Measurements from ENCODE around the gene RALGPS1.

The RALGPS1 gene

GRCh38 chr9:126877418-126877817, 37.2 kb upstream of the RALGPS1 start:
- no peak overlapping the region for H3K27ac ChIP-seq (ENCODE audit: insufficient read depth in 1 of 2, low read depth in 1 of 2, low read length in 2 of 2, poor library complexity in 1 of 2, severe bottlenecking in 2 of 2)
- DNase-seq = no peak
- POLR2A ChIA-PET = no interaction called here
- H3K9me3 ChIP-seq (ENCODE audit: control extremely low read depth in 1 of 5, control insufficient read depth in 4 of 5, insufficient read depth in 2 of 5, low read depth in 1 of 5, low read length in 4 of 5) = no peaks in the 10 kb centered on the region
- H3K36me3 ChIP-seq (ENCODE audit: control insufficient read depth in 4 of 4, insufficient read depth in 4 of 4, low read length in 3 of 4) = peaks cover 19 to 36% (median 27%) of the 10 kb centered on the region in 4 experiments
- peaks cover 0 to 8% (median 1%) of the 10 kb centered on the region in 4 experiments for H3K4me1 ChIP-seq (ENCODE audit: control extremely low read depth in 1 of 4, control insufficient read depth in 4 of 4, insufficient read depth in 4 of 4, low read length in 3 of 4)
- no peaks in the 10 kb centered on the region for H3K27me3 ChIP-seq (replicated peaks in 2 of 5; ENCODE audit: control insufficient read depth in 4 of 5, insufficient read depth in 5 of 5, low read length in 4 of 5)
- WGBS (ENCODE audit: insufficient coverage) = 60% methylated on average over 4 of the region's 9 CpGs
- CTCF ChIA-PET = no interaction called here
- no peak overlapping the region for H3K4me3 ChIP-seq (ENCODE audit: control insufficient read depth in 1 of 7, extremely low read depth in 1 of 7, insufficient read depth in 4 of 7, low read depth in 2 of 7, low read length in 6 of 7)

- Histone ChIP-seq H3K27me3 (replicated peaks in 2 of 5; ENCODE audit: control insufficient read depth in 4 of 5, insufficient read depth in 5 of 5, low read length in 4 of 5) (no peaks in the 10 kb centered on the region), H3K4me1 (ENCODE audit: control extremely low read depth in 1 of 4, control insufficient read depth in 4 of 4, insufficient read depth in 4 of 4, low read length in 3 of 4) (peaks cover 0 to 7% (median 1%) of the 10 kb centered on the region in 4 experiments), H3K9me3 (ENCODE audit: control extremely low read depth in 1 of 5, control insufficient read depth in 4 of 5, insufficient read depth in 2 of 5, low read depth in 1 of 5, low read length in 4 of 5) (no peaks in the 10 kb centered on the region), H3K4me3 (ENCODE audit: control insufficient read depth in 1 of 7, extremely low read depth in 1 of 7, insufficient read depth in 4 of 7, low read depth in 2 of 7, low read length in 6 of 7) (no peak overlapping the region), H3K36me3 (ENCODE audit: control insufficient read depth in 4 of 4, insufficient read depth in 4 of 4, low read length in 3 of 4) (peaks cover 20 to 49% (median 34%) of the 10 kb centered on the region in 4 experiments), H3K27ac (ENCODE audit: insufficient read depth in 1 of 2, low read depth in 1 of 2, low read length in 2 of 2, poor library complexity in 1 of 2, severe bottlenecking in 2 of 2) (no peak overlapping the region)
- 100% methylated on average over 8 of the region's 9 CpGs for WGBS (ENCODE audit: insufficient coverage)
- DNase-seq = no peak
- ChIA-PET POLR2A (no interaction called here), CTCF (interaction anchor here (0.9 to 1.2 kb wide), 3 partner anchors 9 to 20 kb away, joined by 3 to 4 read pairs (median 3); no protein-coding TSS in a partner anchor)
These were observed 35.3 kb upstream of the RALGPS1 start for GRCh38 chr9:126879288-126879687.

GRCh38 chr9:126880226-126880946, 34.2 kb upstream of the RALGPS1 start:
- Histone ChIP-seq H3K4me3 (ENCODE audit: control insufficient read depth in 1 of 7, extremely low read depth in 1 of 7, insufficient read depth in 4 of 7, low read depth in 2 of 7, low read length in 6 of 7) (no peak overlapping the region), H3K27ac (ENCODE audit: insufficient read depth in 1 of 2, low read depth in 1 of 2, low read length in 2 of 2, poor library complexity in 1 of 2, severe bottlenecking in 2 of 2) (no peak overlapping the region), H3K4me1 (ENCODE audit: control extremely low read depth in 1 of 4, control insufficient read depth in 4 of 4, insufficient read depth in 4 of 4, low read length in 3 of 4) (peaks cover 0 to 7% (median 6%) of the 10 kb centered on the region in 4 experiments), H3K9me3 (ENCODE audit: control extremely low read depth in 1 of 5, control insufficient read depth in 4 of 5, insufficient read depth in 2 of 5, low read depth in 1 of 5, low read length in 4 of 5) (no peaks in the 10 kb centered on the region), H3K36me3 (ENCODE audit: control insufficient read depth in 4 of 4, insufficient read depth in 4 of 4, low read length in 3 of 4) (peaks cover 20 to 49% (median 34%) of the 10 kb centered on the region in 4 experiments), H3K27me3 (replicated peaks in 2 of 5; ENCODE audit: control insufficient read depth in 4 of 5, insufficient read depth in 5 of 5, low read length in 4 of 5) (no peaks in the 10 kb centered on the region)
- WGBS (ENCODE audit: insufficient coverage) = 99% methylated on average over 17 of the region's 23 CpGs
- ChIA-PET POLR2A (no interaction called here), CTCF (interaction anchor here (0.9 kb wide), 1 partner anchor 11 kb away, joined by 3 read pairs; no protein-coding TSS in a partner anchor)
- no peak for DNase-seq

GRCh38 chr9:126880947-126881332, 33.6 kb upstream of the RALGPS1 start:
- CTCF ChIA-PET = interaction anchor here (1.5 kb wide), 1 partner anchor 13 kb away, joined by 3 read pairs; no protein-coding TSS in a partner anchor
- WGBS (ENCODE audit: insufficient coverage) = 100% methylated on average over 2 of the region's 6 CpGs
- POLR2A ChIA-PET = no interaction called here
- DNase-seq = no peak
- no peaks in the 10 kb centered on the region for H3K9me3 ChIP-seq (ENCODE audit: control extremely low read depth in 1 of 5, control insufficient read depth in 4 of 5, insufficient read depth in 2 of 5, low read depth in 1 of 5, low read length in 4 of 5)
- no peaks in the 10 kb centered on the region for H3K27me3 ChIP-seq (replicated peaks in 2 of 5; ENCODE audit: control insufficient read depth in 4 of 5, insufficient read depth in 5 of 5, low read length in 4 of 5)
- no peak overlapping the region for H3K27ac ChIP-seq (ENCODE audit: insufficient read depth in 1 of 2, low read depth in 1 of 2, low read length in 2 of 2, poor library complexity in 1 of 2, severe bottlenecking in 2 of 2)
- H3K4me1 ChIP-seq (ENCODE audit: control extremely low read depth in 1 of 4, control insufficient read depth in 4 of 4, insufficient read depth in 4 of 4, low read length in 3 of 4) = peaks cover 0 to 7% (median 5%) of the 10 kb centered on the region in 4 experiments
- H3K36me3 ChIP-seq (ENCODE audit: control insufficient read depth in 4 of 4, insufficient read depth in 4 of 4, low read length in 3 of 4) = peaks cover 20 to 49% (median 34%) of the 10 kb centered on the region in 4 experiments
- no peak overlapping the region for H3K4me3 ChIP-seq (ENCODE audit: control insufficient read depth in 1 of 7, extremely low read depth in 1 of 7, insufficient read depth in 4 of 7, low read depth in 2 of 7, low read length in 6 of 7)

GRCh38 chr9:126882746-126883145, 31.8 kb upstream of the RALGPS1 start:
- Histone ChIP-seq H3K27me3 (replicated peaks in 2 of 5; ENCODE audit: control insufficient read depth in 4 of 5, insufficient read depth in 5 of 5, low read length in 4 of 5) (no peaks in the 10 kb centered on the region), H3K4me3 (ENCODE audit: control insufficient read depth in 1 of 7, extremely low read depth in 1 of 7, insufficient read depth in 4 of 7, low read depth in 2 of 7, low read length in 6 of 7) (no peak overlapping the region), H3K4me1 (ENCODE audit: control extremely low read depth in 1 of 4, control insufficient read depth in 4 of 4, insufficient read depth in 4 of 4, low read length in 3 of 4) (peaks cover 0 to 6% (median 4%) of the 10 kb centered on the region in 4 experiments), H3K9me3 (ENCODE audit: control extremely low read depth in 1 of 5, control insufficient read depth in 4 of 5, insufficient read depth in 2 of 5, low read depth in 1 of 5, low read length in 4 of 5) (no peaks in the 10 kb centered on the region), H3K36me3 (ENCODE audit: control insufficient read depth in 4 of 4, insufficient read depth in 4 of 4, low read length in 3 of 4) (peaks cover 20 to 47% (median 34%) of the 10 kb centered on the region in 4 experiments), H3K27ac (ENCODE audit: insufficient read depth in 1 of 2, low read depth in 1 of 2, low read length in 2 of 2, poor library complexity in 1 of 2, severe bottlenecking in 2 of 2) (no peak overlapping the region)
- DNase-seq = no peak
- WGBS (ENCODE audit: insufficient coverage) = 97% methylated on average over 9 of the region's 11 CpGs
- POLR2A ChIA-PET = no interaction called here
- CTCF ChIA-PET = interaction anchor here (1.5 kb wide), 1 partner anchor 11 kb away, joined by 3 read pairs; no protein-coding TSS in a partner anchor

GRCh38 chr9:126883636-126884035, 30.9 kb upstream of the RALGPS1 start:
- Histone ChIP-seq H3K27ac (ENCODE audit: insufficient read depth in 1 of 2, low read depth in 1 of 2, low read length in 2 of 2, poor library complexity in 1 of 2, severe bottlenecking in 2 of 2) (no peak overlapping the region), H3K27me3 (replicated peaks in 2 of 5; ENCODE audit: control insufficient read depth in 4 of 5, insufficient read depth in 5 of 5, low read length in 4 of 5) (no peaks in the 10 kb centered on the region), H3K4me3 (ENCODE audit: control insufficient read depth in 1 of 7, extremely low read depth in 1 of 7, insufficient read depth in 4 of 7, low read depth in 2 of 7, low read length in 6 of 7) (no peak overlapping the region), H3K9me3 (ENCODE audit: control extremely low read depth in 1 of 5, control insufficient read depth in 4 of 5, insufficient read depth in 2 of 5, low read depth in 1 of 5, low read length in 4 of 5) (no peaks in the 10 kb centered on the region), H3K4me1 (ENCODE audit: control extremely low read depth in 1 of 4, control insufficient read depth in 4 of 4, insufficient read depth in 4 of 4, low read length in 3 of 4) (peaks cover 0 to 6% (median 4%) of the 10 kb centered on the region in 4 experiments), H3K36me3 (ENCODE audit: control insufficient read depth in 4 of 4, insufficient read depth in 4 of 4, low read length in 3 of 4) (peaks cover 20 to 45% (median 32%) of the 10 kb centered on the region in 4 experiments)
- WGBS (ENCODE audit: insufficient coverage) = 97% methylated on average over 13 of the region's 15 CpGs
- DNase-seq = no peak
- CTCF ChIA-PET = interaction anchor here (0.6 kb wide), 1 partner anchor 48 kb away, joined by 3 read pairs; no protein-coding TSS in a partner anchor
- POLR2A ChIA-PET = no interaction called here

- CTCF ChIA-PET = no interaction called here
- H3K36me3 ChIP-seq (ENCODE audit: control insufficient read depth in 4 of 4, insufficient read depth in 4 of 4, low read length in 3 of 4) = peaks cover 8 to 34% (median 22%) of the 10 kb centered on the region in 4 experiments
- H3K9me3 ChIP-seq (ENCODE audit: control extremely low read depth in 1 of 5, control insufficient read depth in 4 of 5, insufficient read depth in 2 of 5, low read depth in 1 of 5, low read length in 4 of 5) = no peaks in the 10 kb centered on the region
- no peak overlapping the region for H3K4me3 ChIP-seq (ENCODE audit: control insufficient read depth in 1 of 7, extremely low read depth in 1 of 7, insufficient read depth in 4 of 7, low read depth in 2 of 7, low read length in 6 of 7)
- H3K4me1 ChIP-seq (ENCODE audit: control extremely low read depth in 1 of 4, control insufficient read depth in 4 of 4, insufficient read depth in 4 of 4, low read length in 3 of 4) = peaks cover 0 to 10% (median 8%) of the 10 kb centered on the region in 4 experiments
- no peaks in the 10 kb centered on the region for H3K27me3 ChIP-seq (replicated peaks in 2 of 5; ENCODE audit: control insufficient read depth in 4 of 5, insufficient read depth in 5 of 5, low read length in 4 of 5)
- POLR2A ChIA-PET = no interaction called here
- WGBS (ENCODE audit: insufficient coverage) = 14% methylated on average over 4 of the region's 6 CpGs
- H3K27ac ChIP-seq (ENCODE audit: insufficient read depth in 1 of 2, low read depth in 1 of 2, low read length in 2 of 2, poor library complexity in 1 of 2, severe bottlenecking in 2 of 2) = no peak overlapping the region
- DNase-seq = no peak
These were observed 29.4 kb upstream of the RALGPS1 start for GRCh38 chr9:126885131-126885641.
